Fibroblast of lung (primary cell): ENCODE results near the gene APOB.

ENCODE experiments used
- EZH2 ChIP-seq: IDR thresholded peaks from 2 replicates; pipeline ENCODE4 v1.5.1; 2012; ENCODE audit warnings: low read length, control low read depth, mild to moderate bottlenecking; ENCODE audit errors: missing control alignments
- TF ChIP-seq, protein P1 (sequence below), 2 donors: IDR thresholded peaks in 1 of 2; conservative IDR thresholded peaks in 1 of 2; 1 replicate in 1 of 2; 2 replicates in 1 of 2; pipeline ENCODE4 v1.5.1; 2011 to 2012; ENCODE audit warnings: low read length in 2 of 2, control low read depth in 1 of 2, inconsistent platforms in 1 of 2, low read depth in 1 of 2, mild to moderate bottlenecking in 1 of 2

DNA sequence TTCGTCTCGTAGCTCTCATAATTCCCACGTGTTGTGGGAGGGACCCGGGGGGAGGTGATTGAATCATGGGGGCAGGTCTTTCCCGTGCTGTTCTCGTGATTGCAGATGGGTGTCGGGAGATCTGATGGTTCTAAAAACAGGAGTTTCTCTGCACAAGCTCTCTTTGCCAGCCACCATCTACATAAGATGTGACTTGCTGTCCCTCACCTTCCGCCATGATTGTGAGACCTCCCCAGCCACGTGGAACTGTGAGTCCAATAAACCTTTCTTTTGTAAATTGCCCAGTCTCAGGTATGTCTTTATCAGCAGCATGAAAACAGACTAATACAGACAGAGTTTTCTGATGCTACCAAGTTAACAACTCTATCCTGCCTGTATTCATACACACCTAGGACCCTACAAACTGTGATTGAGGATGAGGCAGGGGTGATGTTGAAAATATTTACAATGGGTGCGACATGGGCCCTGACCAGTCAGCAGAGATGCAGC is 3.9 kb downstream of the APOB start:
- no peak for TF ChIP-seq EZH2
- TF ChIP-seq, protein P1, sequence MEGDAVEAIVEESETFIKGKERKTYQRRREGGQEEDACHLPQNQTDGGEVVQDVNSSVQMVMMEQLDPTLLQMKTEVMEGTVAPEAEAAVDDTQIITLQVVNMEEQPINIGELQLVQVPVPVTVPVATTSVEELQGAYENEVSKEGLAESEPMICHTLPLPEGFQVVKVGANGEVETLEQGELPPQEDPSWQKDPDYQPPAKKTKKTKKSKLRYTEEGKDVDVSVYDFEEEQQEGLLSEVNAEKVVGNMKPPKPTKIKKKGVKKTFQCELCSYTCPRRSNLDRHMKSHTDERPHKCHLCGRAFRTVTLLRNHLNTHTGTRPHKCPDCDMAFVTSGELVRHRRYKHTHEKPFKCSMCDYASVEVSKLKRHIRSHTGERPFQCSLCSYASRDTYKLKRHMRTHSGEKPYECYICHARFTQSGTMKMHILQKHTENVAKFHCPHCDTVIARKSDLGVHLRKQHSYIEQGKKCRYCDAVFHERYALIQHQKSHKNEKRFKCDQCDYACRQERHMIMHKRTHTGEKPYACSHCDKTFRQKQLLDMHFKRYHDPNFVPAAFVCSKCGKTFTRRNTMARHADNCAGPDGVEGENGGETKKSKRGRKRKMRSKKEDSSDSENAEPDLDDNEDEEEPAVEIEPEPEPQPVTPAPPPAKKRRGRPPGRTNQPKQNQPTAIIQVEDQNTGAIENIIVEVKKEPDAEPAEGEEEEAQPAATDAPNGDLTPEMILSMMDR (conservative IDR thresholded peaks at IDR 0.05 in 1 of 2, IDR thresholded peaks at IDR 0.05 in 1 of 2; ENCODE audit: low read depth in 1 of 2, low read length in 2 of 2), result no peak
